ENCODE data around the gene PDCL2.
"Not testable (repeated sequence)": the region's sequence is repeated elsewhere in the genome, so short reads cannot be mapped to it uniquely, and the experiment has no call there.

Gene PDCL2, protein sequence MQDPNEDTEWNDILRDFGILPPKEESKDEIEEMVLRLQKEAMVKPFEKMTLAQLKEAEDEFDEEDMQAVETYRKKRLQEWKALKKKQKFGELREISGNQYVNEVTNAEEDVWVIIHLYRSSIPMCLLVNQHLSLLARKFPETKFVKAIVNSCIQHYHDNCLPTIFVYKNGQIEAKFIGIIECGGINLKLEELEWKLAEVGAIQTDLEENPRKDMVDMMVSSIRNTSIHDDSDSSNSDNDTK

DNA sequence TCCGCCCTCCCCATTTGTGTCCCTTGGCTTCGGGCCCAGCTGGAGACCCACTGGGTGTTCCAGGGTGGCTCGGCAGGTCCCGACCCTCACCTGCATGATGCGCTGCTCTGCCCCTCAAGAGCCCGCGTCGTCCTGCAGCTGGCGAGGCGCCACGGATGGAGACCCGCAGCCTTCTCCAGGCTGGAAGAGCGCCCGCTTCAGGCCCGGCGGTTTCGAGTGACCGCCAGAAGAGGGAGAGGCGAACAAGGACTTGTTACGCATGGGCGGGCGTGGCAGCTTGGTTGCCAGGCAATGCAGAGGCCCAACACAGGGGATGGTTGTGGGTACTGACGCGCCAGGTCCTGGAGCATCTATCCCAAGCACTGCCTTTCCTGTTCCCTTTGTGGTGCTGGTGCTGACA lies at the start of gene PDCL2:
Gene PDCL2 (minus strand): TSS at position 232 of the 400 bp plus-strand sequence. CDS start 136 bp downstream, at position 96.
- no peak for DNase-seq

DNA sequence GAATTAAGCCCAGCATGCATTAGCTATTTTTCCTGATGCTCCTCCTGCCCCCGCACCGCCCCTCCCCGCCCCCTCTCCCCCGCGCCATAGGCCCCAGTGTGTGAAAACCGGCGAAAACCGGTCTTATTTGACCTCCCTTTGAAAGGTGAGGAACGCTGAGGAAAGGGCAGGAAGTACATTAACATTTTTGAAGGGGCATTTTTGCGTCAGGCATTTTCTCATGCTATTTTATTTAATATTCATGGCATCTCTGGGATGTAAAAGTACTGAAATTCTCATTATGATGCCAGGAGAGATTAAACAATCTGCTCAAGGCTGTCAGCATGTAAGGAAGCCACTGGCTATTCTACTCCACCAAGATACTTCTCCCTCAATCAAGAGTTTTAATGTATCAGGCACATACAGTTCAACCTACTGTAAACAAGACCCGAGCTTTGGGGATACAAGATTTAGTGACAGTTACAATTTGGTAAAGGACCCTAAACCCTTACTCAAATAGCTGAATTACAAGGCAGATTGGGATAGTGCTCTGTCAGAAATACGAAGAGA lies 45.3 kb upstream of the PDCL2 start:
- DNase-seq = no peak

DNA sequence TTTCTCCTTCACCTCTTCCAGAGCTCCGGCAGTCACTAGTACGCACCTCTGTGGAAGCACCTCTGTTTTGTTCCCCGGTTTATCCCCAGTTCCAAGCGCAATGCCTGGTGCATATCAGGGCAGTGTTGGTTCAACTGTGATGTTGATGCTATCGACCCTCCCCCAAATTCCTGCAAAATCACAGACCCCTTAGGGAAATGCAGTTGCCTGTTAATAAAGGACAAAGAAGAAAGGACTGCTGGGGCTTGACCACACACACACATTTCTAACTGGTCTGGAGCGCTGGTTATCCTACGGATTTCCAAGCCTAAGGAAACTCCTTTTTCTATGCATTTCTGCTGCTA lies 44.6 kb upstream of the PDCL2 start:
- no peak for DNase-seq

DNA sequence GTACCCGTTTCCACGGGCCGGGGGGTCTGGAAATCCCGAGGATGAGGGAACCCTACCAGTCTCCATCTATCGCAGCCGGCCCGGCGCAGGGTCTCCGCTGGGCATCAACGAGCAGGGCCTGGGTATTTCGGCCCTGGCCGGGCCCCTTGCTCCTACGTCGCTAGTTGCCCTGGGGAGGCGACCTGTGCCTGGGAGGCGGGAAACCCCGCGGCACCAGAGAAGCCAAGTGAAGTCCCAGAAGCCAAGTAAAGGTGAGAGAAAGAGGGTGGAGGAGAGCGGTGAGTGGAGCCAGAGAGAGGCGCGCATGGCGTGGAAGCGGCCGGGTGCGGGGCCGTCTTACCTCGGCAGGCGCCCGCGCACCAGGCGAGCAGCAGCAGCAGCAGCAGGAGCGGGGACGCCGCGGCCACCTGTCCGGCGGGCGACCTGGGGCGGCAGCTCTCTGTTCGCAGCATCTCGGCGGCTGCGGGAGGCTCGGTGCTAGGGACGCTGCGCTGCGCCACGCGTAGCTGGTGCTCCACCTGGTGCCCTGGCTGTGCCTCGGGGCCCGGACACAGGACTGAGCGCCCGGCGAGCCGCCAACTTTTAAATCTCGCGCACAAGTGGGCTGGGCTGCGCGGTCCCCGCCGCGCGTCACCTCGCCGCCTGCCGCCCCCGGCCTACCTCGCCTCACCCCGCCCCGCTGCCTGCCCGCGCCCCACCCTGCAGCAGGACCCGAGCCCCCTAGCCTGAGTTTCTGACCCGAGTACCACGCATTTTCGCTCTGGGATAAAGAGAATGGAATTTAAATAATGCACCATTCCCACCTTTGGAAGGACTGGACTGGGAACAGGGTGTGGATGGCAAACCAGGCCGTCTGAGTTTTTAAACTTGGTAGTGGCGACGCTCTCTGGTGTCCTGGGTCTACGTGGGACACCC lies 44.0 kb upstream of the PDCL2 start, which contains the start of gene NMU:
Gene NMU (minus strand): TSS at position 558 of the 915 bp plus-strand sequence. CDS start 106 bp downstream, at position 452.
- DNase-seq = peak; percentile 59

DNA sequence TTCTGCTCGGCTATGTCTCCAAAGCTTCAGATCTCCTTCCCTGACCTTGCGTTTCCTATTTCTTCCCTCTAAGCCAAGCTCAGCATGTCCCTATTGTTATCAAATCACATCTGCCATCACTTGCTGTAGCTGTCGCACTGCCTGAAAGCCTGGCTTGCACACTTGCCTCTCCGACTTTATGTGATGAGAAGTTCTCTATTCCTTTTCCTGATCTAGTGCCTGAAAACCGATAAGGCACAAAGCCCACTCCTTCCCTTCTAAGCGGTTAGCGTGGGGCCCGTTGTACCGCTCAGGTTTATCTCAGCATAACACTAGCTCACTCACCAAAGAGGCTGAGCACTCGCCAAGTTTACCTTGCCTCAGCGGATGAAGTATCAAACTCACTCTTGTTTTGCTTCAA lies 43.2 kb upstream of the PDCL2 start:
- no peak for DNase-seq

DNA sequence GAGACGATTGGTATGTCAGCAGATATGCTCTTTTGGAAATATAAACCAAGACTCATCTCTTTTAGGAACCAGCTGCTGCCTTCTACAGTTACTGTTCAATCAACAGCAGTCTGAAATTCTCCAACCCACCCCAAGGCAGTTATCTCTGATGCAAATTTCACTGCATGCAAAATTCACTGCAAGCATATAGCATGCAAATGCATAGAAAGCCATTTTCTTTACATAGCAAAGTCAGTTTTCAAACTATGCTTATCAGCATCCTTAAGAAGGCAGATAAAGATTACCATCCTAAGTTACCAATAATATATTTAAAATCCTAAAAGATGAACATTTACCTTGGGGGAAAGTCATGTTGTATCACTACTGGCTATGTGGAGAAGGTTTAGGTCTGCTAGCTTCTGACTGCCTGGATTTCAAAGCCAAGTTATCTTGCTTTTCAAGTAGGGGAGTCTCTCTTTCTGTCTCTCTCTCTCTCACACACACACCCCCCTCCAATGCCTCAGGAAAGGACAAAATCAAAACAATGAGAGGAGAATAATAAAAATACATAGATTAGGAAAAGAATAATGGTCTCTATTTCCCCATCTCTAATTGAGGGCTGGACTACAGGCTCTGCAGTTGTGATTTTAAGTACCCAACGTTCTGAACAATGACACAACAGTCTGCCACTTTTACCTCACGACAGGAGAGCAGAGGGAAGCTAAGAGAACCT lies 42.5 kb upstream of the PDCL2 start:
- DNase-seq = no peak

DNA sequence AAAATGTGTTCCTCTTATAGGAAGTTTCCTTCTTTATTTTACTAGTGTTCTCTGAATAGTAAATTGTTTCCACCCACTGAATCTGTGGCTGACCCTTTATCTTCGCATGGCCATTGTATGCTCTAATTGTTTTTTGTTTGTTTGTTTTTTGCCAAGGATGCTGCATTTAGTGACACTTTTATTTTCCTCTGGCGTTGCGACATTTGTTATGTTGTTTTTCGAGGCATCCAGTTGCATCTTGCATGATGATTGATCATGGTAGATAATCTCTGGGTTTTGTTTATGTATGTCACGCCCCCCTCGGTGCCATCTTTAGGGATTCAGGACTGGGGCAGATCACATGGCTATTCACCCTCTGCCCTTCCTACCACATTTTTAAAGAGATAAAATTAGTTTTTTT lies 41.9 kb upstream of the PDCL2 start:
- DNase-seq = no peak

DNA sequence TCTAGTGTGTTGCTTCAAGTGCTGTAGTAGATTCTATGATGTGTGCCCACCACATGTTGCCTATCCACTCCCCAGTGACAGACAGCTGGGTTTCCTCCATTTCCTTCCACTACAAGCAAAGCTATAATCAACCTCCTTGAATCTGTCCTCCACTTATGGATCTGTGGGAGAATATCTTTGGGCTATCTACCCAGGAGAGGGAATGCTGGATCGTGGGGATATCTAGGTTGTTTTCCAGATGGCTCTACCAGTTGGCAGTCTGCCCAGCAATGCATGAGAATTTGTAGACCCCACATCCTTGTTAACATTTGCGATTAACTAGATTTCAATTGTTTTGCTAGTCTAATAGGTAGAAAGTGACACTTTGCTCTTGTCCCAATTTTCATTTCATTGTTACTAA lies 33.8 kb upstream of the PDCL2 start:
- DNase-seq = no peak

DNA sequence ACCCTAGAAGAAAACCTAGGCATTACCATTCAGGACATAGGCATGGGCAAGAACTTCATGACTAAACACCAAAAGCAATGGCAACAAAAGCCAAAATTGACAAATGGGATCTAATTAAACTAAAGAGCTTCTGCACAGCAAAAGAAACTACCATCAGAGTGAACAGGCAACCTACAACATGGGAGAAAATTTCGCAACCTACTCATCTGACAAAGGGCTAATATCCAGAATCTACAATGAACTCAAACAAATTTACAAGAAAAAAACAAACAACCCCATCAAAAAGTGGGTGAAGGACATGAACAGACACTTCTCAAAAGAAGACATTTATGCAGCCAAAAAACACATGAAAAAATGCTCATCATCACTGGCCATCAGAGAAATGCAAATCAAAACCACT lies 32.0 kb upstream of the PDCL2 start:
- DNase-seq = not testable (repeated sequence)

DNA sequence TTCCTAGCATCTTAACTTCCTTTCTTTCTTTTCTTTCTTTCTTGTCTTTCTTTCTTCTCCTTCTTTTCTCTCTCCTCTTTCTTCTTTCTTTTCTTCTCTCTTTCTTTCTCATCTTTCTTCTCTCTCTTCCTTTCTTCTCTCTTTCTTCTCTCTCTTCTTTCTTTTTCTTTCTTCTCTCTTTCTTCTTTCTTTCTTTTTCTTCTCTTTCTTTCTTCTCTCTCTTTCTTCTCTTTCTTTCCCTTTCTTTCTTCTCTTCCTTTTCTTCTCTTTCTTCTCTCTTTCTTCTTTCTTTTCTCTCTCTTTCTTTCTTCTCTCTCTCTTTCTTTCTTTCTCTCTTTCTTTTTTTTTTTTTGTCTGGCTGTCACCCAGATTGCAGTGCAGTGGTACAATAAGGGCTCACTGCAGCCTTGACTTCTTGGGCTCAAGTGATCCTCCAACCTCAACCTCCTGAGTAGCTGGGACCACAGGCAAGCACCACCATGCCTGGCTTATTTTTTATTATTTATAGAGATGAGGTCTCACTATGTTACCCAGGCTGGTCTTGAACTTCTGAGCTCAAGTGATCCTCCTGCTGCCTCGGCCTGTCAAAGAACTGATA lies 26.6 kb upstream of the PDCL2 start:
- DNase-seq = no peak

DNA sequence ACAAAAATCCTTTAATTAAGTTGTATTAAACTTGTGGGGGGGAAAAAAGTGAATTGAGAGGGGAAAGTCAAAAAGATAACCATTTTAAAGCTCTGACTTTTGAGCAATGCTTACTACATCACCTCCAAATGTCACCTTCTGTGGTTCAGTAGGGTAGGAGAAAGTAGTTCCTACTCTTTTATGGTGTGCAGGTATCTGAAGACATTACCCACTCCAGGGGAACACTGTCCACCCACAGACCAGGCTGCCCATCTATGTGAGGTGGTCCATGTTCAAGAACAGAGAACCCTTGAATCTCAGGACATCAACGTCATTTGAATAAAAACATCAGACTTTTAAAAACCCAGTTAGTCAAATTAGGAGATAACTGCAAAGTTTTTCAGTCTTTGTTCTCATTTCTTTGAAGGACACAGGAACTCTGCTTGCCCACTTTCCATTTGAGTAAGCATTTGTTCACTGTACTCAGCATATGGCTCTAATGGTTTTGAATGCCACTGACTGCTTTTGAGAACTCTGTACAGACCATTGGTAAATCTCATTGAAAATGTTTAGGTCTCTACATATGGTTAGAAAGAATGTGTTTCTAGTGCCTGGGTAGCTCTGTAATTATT lies 25.6 kb upstream of the PDCL2 start:
- no peak for DNase-seq

DNA sequence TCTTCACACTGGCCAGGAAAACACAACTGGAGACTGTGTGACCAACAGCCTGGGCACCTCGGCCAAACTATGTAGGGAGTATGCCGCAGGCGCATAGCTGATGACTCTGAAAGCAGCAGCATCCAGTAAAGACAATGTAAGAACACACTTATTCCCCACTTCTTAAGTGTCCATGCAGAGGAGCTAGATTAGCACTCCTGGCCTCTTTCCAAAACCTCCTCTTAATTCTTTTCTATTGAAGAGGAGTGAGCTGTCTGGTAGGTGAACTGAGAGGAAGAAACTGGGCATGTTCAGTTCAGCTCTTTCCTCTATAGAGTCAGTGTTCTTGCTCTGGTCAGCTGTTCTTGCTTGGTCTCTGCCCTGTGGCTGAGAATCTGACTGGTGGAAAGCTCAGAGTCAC lies 23.0 kb upstream of the PDCL2 start:
- no peak for DNase-seq

DNA sequence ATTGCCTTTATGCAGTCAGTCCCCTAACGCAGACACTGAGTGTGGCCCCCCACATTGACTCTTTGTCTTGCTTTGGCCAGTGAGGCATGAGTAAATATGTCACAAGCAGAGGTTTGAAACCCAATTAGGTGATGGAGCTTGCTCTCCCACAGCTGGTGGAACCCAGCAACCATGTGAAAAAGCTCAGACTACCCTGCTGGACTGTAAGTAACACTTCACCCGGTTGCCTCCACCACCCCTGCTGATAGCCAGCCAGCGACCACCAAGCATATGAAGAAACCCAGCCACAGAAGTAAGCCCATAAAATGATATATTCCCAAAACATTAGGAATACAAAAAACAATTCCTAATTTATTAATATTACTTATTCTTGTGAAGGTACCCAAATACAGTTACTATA lies 21.6 kb upstream of the PDCL2 start:
- no peak for DNase-seq

DNA sequence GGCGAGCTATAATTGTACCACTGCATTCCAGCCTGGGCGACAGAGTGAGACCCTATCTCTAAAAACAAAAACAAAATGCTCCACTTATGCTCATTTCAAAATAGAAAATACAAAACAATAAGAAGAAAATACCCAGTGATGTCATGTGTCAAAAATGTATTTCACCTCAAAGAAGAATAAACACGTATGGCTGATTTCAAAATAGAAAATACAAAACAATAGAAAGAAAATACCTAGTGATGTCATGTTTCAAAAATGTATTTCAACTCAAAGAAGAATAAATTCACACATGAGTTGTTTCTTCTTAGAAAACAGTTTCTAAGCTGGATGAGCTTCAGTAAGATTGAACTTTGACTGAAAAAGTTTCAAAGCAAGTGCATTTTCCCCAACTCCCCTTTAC lies 20.3 kb upstream of the PDCL2 start:
- DNase-seq = no peak

DNA sequence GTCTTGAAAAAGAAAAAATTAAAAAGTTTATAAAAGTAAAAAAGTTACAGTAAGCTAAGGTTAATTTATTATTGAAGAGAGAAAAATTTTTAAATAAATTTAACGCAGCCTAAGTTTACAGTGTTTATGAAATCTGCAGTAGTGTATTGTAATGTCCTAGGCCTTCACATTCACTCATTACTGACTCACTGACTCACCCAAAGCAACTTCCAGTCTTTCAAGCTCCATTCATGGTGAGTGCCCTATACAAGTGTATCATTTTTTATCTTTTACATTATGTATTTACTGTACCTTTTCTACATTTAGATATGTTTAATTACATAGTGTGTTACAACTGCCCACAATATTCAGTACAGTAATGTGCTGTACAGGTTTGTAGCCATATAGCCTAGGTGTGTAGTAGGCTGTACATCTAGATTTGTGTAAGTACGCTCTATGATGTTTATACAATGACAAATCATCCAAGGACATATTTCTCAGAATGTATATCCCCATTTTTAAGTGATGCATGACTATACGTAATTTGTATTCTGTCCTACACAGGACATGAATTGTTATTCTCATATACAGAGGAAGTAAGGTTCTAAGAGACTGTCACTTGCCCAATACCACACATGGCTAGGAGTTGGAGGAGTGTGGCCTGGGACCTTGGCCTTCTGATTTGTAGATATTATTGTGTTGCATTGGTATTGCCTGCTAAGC lies 19.5 kb upstream of the PDCL2 start:
- no peak for DNase-seq

DNA sequence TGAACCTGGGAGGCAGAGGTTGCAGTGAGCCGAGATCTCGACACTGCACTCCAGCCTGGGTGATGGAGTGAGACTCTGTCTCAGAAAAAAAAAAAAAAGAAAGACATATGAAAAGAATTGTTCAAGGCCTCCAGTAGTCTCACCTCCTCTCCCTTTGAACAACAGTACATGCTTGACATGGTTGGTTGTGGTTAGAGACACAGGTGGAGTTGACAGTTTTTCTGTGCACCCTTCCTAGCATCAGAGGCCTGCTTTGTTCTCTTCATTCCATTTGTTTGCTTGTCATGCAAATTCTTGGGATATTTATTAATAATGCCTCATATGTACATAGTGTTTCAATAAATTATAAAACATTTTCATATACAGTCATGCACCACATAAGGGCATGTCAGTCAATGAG lies 18.3 kb upstream of the PDCL2 start:
- DNase-seq = no peak

DNA sequence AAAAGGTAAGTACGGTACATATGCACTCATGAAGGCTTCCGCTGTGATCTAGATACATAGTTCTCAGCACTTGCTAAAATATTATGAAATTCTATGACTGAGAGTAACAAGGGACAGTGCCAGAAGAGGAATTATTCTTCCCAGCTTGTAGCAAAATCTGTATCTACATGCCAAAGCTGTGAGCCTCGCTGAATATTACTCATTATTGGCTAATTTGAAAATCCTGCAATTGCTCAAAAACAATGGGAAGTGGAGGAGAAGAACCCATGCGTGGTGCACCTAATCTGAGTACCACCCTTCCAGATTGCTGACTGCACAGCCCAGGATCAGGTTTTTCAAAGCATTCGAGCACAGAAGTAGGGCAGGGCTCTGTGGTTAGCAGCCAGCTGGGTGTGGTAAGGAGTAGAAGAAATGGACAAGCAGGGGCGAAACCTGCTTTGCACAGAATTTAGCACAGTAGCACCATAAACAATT lies 17.4 kb upstream of the PDCL2 start:
- no peak for DNase-seq

DNA sequence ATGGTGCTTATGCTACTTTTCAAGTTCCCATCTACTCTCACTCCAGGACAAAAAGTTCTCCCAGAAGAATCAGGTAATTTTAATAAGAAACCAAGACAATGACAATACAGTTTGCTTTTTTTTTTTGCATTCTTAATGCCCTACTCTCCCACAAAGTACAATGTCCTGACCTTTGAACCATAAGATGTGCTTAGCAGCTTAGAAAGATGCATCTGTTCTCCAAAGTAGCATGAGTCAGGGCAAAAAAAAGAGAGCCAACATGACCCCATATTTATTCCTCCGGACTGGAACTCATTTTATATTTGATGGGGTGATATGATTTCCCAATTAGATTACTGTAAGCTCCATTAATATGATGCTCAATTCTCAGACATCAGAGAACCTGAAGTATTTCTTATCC lies 16.5 kb upstream of the PDCL2 start:
- no peak for DNase-seq

DNA sequence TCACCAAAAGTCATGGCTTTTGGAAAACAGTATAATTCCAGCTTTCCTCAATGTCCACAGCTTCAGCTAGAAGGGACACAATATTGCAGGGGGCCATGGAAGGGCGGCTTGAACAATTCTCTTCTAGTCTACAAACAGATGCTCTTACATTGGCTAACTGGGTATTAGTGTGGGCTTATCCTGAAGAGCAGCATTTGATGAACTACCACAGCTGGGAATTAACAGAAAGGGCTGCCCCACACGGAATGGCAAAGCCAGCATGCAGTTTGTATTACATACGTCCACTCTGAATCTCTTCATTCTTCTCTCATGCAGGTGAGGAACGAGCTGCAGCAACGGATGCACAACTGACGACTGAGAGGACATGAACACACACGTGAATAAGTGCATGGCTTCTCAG lies 13.0 kb upstream of the PDCL2 start:
- DNase-seq = no peak

DNA sequence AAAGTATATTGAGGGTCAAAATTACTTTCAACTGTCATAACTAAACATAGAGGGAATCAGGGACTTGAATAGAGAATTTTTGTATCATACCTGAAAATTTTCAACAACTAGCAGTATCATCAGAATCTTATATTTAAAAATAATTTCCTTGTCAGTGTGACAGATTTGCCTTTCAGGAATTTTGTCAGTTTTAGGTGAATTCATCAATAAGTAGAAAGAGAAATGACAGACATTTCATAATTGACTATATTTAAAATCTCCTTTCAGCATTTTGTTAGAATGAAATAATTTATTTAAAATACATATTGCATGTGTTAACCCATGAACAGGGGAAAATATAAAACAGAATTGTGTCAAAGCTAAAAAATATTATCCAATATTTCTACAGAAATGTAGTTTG lies 8.6 kb upstream of the PDCL2 start:
- no peak for DNase-seq

DNA sequence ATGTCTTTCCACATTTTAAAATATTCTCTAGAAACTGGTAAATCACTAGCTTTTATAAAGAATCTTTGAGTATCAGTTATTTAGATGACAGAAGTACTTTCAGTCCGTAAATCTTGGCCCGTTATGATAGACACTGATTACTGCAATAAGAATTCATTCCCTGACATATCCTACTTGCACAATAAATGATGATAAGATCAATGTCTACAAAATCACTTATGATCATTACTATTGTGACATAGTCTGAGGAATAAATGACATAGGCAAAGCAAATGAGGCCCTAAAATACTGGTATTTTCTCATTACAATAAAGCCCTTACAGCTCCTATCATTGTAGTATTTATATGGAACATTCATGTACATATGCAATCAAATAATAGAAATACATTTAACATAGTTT lies 6.6 kb upstream of the PDCL2 start:
- DNase-seq = no peak

DNA sequence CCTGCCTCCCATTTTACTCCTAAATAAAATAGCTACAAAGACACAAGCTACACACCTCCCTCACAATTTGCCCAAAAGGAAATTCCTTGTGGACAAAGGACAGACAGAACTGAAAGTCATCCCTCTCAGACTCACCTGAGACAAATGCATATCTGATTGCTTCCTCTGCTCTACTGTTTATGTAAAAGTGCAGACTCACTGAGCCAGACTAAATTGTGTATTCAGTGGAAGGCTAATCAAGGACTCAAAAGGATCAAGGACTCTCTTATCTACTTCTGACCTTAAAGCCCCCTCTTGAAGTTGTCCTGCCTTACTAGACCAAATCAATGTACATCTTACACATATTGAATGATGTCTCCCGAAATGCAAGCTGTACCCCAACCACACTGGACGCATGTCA lies 3.9 kb downstream of the PDCL2 start:
- DNase-seq = no peak
